Measurements from ENCODE around the gene SLC16A12. TPM values are rescaled to one million over a fixed set of nuclear protein-coding genes. Genes with fewer than 3 reads are reported as not detected.

Gene SLC16A12
- total RNA-seq, 1 donor from 2014 or later = 2.6 TPM

DNA sequence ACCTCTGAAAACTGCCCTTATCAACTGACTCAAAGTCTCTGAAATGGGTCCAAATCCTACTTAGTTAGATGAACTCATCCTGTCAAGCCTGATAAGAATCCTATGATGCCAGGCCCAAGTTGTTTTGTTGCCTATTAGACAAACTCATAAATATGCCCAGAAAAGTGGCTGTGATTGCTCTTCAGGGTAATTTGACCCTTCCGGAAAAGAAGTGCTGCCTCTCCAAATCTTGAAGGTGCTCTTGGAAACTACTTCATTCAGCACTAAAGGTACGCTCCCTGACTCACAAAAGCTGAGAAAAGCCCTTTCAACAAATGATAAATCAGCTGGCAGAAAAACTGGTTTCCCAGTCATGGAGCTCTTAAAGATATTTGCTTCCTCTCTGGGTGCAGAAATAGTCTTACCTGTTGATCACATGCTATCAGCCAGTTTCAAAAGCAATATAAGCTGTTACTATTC, 114.3 kb downstream of the SLC16A12 start:
- Mint-ChIP-seq H3K27me3 (ENCODE audit: low read depth) (no peaks in the 10 kb centered on the region), H3K27ac (ENCODE audit: unreplicated experiment) (no peak overlapping the region), H3K4me3 (ENCODE audit: unreplicated experiment) (no peak overlapping the region), H3K36me3 (ENCODE audit: low read depth) (peaks cover 2% of the 10 kb centered on the region), H3K4me1 (ENCODE audit: low read depth) (peaks cover 8% of the 10 kb centered on the region), H3K9me3 (ENCODE audit: low read depth) (no peaks in the 10 kb centered on the region)
- TF ChIP-seq, protein P1, sequence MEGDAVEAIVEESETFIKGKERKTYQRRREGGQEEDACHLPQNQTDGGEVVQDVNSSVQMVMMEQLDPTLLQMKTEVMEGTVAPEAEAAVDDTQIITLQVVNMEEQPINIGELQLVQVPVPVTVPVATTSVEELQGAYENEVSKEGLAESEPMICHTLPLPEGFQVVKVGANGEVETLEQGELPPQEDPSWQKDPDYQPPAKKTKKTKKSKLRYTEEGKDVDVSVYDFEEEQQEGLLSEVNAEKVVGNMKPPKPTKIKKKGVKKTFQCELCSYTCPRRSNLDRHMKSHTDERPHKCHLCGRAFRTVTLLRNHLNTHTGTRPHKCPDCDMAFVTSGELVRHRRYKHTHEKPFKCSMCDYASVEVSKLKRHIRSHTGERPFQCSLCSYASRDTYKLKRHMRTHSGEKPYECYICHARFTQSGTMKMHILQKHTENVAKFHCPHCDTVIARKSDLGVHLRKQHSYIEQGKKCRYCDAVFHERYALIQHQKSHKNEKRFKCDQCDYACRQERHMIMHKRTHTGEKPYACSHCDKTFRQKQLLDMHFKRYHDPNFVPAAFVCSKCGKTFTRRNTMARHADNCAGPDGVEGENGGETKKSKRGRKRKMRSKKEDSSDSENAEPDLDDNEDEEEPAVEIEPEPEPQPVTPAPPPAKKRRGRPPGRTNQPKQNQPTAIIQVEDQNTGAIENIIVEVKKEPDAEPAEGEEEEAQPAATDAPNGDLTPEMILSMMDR (IDR thresholded peaks at IDR 0.05) = no peak
- DNase-seq (ENCODE audit: low spot score) = no peak

DNA sequence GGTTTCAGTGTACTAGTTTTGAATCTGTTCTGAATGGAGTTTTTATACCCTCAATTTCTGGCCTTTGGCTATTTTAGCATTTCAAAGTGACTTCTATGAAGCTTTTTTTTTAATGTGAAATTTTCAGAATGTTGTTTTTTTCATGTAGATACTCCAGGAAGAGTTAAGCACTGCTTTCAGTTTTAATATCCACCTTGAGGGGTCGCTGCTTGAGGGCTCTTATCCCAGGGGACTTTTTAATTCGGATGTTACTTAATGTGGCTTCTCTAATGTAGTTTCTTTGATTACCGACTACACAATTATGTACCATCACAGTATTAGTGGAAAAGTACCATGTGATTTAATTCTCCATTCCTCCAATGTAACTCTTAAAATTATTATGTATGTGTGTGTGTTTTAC, 115.8 kb downstream of the SLC16A12 start:
- Mint-ChIP-seq H3K9me3 (ENCODE audit: low read depth) (no peaks in the 10 kb centered on the region), H3K36me3 (ENCODE audit: low read depth) (peaks cover 2% of the 10 kb centered on the region), H3K27ac (ENCODE audit: unreplicated experiment) (no peak overlapping the region), H3K4me3 (ENCODE audit: unreplicated experiment) (no peak overlapping the region), H3K27me3 (ENCODE audit: low read depth) (no peaks in the 10 kb centered on the region), H3K4me1 (ENCODE audit: low read depth) (peaks cover 17% of the 10 kb centered on the region)
- DNase-seq (ENCODE audit: low spot score) = no peak
- TF ChIP-seq, protein P1 (IDR thresholded peaks at IDR 0.05) = peak; percentile 74

DNA sequence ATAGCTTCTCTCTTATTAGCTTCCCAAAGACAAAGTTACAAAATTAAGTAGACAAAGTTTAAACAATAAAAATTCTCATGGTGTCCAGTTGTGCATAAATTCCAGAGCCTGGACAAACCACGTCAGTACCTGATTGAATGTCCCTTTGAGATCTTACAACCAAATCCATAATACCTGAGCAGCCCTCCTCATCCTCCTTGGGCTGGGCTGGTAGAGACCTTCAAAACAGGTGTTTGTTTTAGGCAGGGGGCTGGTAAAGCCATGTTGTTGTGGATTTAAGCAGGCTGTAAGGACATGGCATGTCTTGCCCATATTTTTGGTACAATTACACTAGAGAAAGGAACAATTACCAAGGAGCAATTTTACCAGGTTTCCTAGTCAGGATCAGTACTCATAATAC, 118.9 kb downstream of the SLC16A12 start:
- no peak for DNase-seq (ENCODE audit: low spot score)
- peaks cover 26% of the 10 kb centered on the region for H3K4me1 Mint-ChIP-seq (ENCODE audit: low read depth)
- TF ChIP-seq, protein P1 (IDR thresholded peaks at IDR 0.05) = no peak
- no peaks in the 10 kb centered on the region for H3K27me3 Mint-ChIP-seq (ENCODE audit: low read depth)
- peaks cover 4% of the 10 kb centered on the region for H3K36me3 Mint-ChIP-seq (ENCODE audit: low read depth)
- no peaks in the 10 kb centered on the region for H3K9me3 Mint-ChIP-seq (ENCODE audit: low read depth)
- no peak overlapping the region for H3K27ac Mint-ChIP-seq (ENCODE audit: unreplicated experiment)
- no peak overlapping the region for H3K4me3 Mint-ChIP-seq (ENCODE audit: unreplicated experiment)

DNA sequence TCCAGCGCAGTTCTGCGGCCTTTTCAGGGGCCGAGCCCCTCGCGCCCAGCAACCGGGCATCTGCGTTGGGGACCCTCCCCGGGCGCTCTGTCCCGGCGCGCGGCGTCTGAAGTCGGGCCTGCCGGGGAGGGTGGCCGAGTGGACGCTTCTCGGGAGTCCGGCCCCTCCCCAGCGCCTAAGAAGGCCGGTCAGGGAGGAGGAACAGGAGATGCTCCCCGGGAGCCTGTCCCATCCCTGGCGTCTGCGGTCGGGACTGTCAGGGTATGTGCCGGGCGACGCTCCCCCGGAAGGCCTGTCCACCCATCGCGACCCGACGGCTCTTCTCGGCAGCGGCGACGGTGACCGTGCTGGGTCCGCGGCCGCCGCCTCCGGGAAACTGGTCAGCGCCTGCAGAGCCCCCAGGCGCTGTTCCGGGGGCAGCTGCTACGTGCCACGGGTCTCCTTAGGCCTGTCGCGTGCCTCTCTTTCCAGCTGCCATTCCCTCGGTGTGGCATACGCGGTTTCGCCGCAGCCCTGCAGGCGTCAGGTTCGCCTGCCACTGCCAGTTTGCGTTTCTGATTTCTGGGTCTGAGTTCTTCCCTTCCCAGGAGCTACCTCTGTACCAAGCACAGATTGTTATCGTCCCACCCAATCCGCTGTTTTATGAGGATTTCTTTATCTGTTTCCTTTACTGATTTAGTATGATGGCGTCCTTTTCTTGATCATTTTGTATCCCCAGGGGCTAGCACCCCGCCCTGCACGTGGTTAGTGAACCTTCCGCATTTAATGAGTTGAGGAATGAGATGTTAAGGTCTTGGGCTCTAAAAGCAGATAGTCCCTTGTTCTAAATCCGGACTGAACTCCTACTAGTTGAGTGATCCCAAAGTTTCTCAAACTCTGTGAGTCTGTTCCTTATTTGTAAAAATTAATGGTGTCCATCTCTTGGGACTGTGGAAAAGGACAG, 120.2 kb downstream of the SLC16A12 start:
- Mint-ChIP-seq H3K27me3 (ENCODE audit: low read depth) (no peaks in the 10 kb centered on the region), H3K27ac (ENCODE audit: unreplicated experiment) (peak overlapping the region; percentile 95), H3K9me3 (ENCODE audit: low read depth) (no peaks in the 10 kb centered on the region), H3K4me3 (ENCODE audit: unreplicated experiment) (peak overlapping the region; percentile 79), H3K4me1 (ENCODE audit: low read depth) (peaks cover 26% of the 10 kb centered on the region), H3K36me3 (ENCODE audit: low read depth) (peaks cover 4% of the 10 kb centered on the region)
- TF ChIP-seq, protein P1 (IDR thresholded peaks at IDR 0.05) = peak; percentile 38
- DNase-seq (ENCODE audit: low spot score) = no peak

DNA sequence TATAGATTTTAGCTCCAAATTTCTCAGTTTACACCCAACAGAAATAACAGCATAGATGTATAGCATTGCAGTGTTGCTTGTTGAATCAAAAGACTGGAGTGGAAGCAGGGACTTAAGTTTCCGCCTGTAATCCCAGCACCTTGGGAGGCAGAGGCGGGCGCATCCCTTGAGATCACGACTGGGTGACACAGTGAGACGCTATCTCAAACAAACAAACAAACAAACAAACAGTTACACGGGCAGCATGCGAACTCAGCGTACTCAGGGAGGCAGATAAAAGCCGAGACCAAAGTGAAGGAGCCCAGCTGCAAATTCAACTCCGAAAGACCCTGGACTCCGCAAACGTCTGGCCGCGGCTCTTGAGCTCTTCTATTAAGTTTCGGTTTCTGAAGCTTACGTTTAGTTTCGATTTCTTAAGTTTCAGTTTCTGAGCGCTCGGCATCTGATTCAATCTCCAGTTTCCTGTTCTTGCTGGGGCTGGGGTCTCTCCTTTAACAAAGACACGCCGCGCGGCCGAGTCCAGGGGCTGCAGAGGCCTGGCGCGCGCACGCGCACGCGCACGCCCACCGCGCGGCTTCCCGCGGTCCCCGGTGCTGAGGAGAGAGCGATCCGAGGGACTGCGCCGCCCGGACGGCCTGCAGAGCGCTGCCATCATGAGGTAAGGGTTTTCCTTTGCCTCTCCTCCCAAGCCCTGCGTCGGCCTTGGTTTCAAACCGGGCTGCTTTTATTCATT, 121.1 kb downstream of the SLC16A12 start, which contains the start of gene IFIT5:
TSS of gene IFIT5 (plus strand) at position 423 of the 733 bp plus-strand sequence. CDS start at position 654, 231 bp downstream.
- Mint-ChIP-seq H3K4me1 (ENCODE audit: low read depth) (peaks cover 22% of the 10 kb centered on the region), H3K4me3 (ENCODE audit: unreplicated experiment) (peak within 1 kb of the TSS; percentile 79), H3K27ac (ENCODE audit: unreplicated experiment) (peak within 1 kb of the TSS; percentile 95), H3K36me3 (ENCODE audit: low read depth) (peaks cover 4% of the 10 kb centered on the region), H3K9me3 (ENCODE audit: low read depth) (no peaks in the 10 kb centered on the region), H3K27me3 (ENCODE audit: low read depth) (no peaks in the 10 kb centered on the region)
- TF ChIP-seq, protein P1 (IDR thresholded peaks at IDR 0.05) = peak; percentile 51
- DNase-seq (ENCODE audit: low spot score) = no peak
